ENCODE measurements around the gene ISM2. TPM values are rescaled to one million over a fixed set of nuclear protein-coding genes. Genes with fewer than 3 reads are reported as not detected.

The ISM2 gene
- total and polyA plus RNA-seq, 10 of the 15 experiments (the other 5 are each of a cell fraction or from before 2014, with no cell fraction given), result 0.03 TPM; not detected in 9

DNA sequence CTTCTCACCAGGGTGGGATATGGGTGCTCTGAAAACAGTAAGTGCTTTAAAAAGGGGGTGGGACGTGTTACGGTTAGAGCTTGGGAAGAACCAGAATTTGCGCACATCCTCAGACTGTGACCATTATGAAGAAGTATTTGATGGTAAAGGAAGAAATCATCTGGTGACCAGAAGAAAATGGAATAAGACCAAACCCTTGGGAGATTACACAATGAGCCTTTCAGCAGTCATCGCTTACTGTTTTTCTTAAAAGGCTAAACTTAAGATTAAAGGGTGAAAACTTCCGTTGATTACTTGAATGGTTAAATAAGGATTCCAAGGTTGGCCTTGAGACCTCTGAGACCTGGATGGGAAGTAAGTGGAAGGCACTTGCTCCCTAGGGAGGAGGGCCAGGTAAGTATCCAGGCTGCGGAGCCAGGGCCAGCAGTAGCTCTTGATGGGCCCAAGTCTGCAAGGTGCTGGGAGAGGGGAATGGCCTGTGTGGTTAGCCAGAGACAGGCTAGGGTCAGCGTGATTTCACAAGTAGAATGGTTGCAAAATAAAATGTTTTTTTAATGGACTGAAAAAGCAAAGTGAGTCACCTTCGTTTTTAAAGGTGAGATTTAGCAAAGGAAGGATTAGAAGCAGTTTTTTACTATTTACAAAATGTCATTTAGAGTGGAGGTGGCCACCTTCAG, 13.0 kb upstream of the ISM2 start:
- H3K27ac ChIP-seq (ENCODE audit: control insufficient read depth, insufficient read depth), result no peak overlapping the region
- no peaks in the 10 kb centered on the region for H4K20me1 ChIP-seq (ENCODE audit: control insufficient read depth, insufficient read depth)
- DNase-seq (ENCODE audit: low read depth, low spot score) (no peak), FAIRE-seq (no peak), ATAC-seq (no peak)
- ChIA-PET RAD21 (ENCODE audit: unreplicated experiment) (no interaction called here), CTCF (no interaction called here), POLR2A (no interaction called here), SMC1A (ENCODE audit: uncharacterized antibody, unreplicated experiment) (no interaction called here)
- no peak overlapping the region for H2AFZ ChIP-seq (ENCODE audit: control insufficient read depth, low read depth, low read length)
- no peak overlapping the region for H3K4me3 ChIP-seq
- in situ Hi-C loops (cut with MboI), result no loop called here
- TF ChIP-seq, protein P1, sequence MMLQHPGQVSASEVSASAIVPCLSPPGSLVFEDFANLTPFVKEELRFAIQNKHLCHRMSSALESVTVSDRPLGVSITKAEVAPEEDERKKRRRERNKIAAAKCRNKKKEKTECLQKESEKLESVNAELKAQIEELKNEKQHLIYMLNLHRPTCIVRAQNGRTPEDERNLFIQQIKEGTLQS (IDR thresholded peaks at IDR 0.05; ENCODE audit: borderline replicate concordance, extremely low read depth, low read depth, low read length), result no peak
- TF ChIP-seq SP1 (IDR thresholded peaks at IDR 0.05; ENCODE audit: low read depth, low read length), result no peak
- TF ChIP-seq BMI1 (IDR thresholded peaks at IDR 0.05; ENCODE audit: borderline replicate concordance), result no peak
- TF ChIP-seq ESRRA (IDR thresholded peaks at IDR 0.05; ENCODE audit: low read length), result no peak
- TF ChIP-seq KDM1A (IDR thresholded peaks at IDR 0.05; ENCODE audit: borderline replicate concordance), result no peak
- TF ChIP-seq, protein P2, sequence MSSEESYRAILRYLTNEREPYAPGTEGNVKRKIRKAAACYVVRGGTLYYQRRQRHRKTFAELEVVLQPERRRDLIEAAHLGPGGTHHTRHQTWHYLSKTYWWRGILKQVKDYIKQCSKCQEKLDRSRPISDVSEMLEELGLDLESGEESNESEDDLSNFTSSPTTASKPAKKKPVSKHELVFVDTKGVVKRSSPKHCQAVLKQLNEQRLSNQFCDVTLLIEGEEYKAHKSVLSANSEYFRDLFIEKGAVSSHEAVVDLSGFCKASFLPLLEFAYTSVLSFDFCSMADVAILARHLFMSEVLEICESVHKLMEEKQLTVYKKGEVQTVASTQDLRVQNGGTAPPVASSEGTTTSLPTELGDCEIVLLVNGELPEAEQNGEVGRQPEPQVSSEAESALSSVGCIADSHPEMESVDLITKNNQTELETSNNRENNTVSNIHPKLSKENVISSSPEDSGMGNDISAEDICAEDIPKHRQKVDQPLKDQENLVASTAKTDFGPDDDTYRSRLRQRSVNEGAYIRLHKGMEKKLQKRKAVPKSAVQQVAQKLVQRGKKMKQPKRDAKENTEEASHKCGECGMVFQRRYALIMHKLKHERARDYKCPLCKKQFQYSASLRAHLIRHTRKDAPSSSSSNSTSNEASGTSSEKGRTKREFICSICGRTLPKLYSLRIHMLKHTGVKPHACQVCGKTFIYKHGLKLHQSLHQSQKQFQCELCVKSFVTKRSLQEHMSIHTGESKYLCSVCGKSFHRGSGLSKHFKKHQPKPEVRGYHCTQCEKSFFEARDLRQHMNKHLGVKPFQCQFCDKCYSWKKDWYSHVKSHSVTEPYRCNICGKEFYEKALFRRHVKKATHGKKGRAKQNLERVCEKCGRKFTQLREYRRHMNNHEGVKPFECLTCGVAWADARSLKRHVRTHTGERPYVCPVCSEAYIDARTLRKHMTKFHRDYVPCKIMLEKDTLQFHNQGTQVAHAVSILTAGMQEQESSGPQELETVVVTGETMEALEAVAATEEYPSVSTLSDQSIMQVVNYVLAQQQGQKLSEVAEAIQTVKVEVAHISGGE (CRISPR knock-in tag; IDR thresholded peaks at IDR 0.05), result no peak
- TF ChIP-seq BRCA1 (IDR thresholded peaks at IDR 0.05; ENCODE audit: low read depth, low read length), result no peak
- TF ChIP-seq, protein P3, sequence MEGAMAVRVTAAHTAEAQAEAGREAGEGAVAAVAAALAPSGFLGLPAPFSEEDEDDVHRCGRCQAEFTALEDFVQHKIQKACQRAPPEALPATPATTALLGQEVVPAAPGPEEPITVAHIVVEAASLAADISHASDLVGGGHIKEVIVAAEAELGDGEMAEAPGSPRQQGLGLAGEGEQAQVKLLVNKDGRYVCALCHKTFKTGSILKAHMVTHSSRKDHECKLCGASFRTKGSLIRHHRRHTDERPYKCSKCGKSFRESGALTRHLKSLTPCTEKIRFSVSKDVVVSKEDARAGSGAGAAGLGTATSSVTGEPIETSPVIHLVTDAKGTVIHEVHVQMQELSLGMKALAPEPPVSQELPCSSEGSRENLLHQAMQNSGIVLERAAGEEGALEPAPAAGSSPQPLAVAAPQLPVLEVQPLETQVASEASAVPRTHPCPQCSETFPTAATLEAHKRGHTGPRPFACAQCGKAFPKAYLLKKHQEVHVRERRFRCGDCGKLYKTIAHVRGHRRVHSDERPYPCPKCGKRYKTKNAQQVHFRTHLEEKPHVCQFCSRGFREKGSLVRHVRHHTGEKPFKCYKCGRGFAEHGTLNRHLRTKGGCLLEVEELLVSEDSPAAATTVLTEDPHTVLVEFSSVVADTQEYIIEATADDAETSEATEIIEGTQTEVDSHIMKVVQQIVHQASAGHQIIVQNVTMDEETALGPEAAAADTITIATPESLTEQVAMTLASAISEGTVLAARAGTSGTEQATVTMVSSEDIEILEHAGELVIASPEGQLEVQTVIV (IDR thresholded peaks at IDR 0.05; ENCODE audit: borderline replicate concordance, partially characterized antibody), result no peak
- no peak for TF ChIP-seq SIN3A (IDR thresholded peaks at IDR 0.05; ENCODE audit: low read depth, low read length)
- no peak for TF ChIP-seq RELA (IDR thresholded peaks at IDR 0.05; ENCODE audit: borderline replicate concordance, partially characterized antibody)
- TF ChIP-seq SUPT20H (IDR thresholded peaks at IDR 0.05; ENCODE audit: borderline replicate concordance, control insufficient read depth, low read depth, low read length), result no peak
- no peak for TF ChIP-seq GABPA (IDR thresholded peaks at IDR 0.05; ENCODE audit: low read depth)
- TF ChIP-seq MTA2 (IDR thresholded peaks at IDR 0.05; ENCODE audit: low read depth), result no peak
- no peak for TF ChIP-seq KLF5 (IDR thresholded peaks at IDR 0.05; ENCODE audit: partially characterized antibody)
- no peak overlapping the region for H3K9ac ChIP-seq (ENCODE audit: control insufficient read depth, insufficient read depth, low read length)
- H3K9me3 ChIP-seq (replicated peaks; ENCODE audit: control insufficient read depth, insufficient read depth, low read length), result no peaks in the 10 kb centered on the region
- no TSS peak for BruUV-seq (replicated peaks)
- H3K36me3 ChIP-seq (ENCODE audit: control insufficient read depth in 2 of 2, insufficient read depth in 2 of 2, low read length in 1 of 2), result peaks cover 3 to 10% of the 10 kb centered on the region in 2 experiments; a peak in 2 of 4 replicates
- no peaks in the 10 kb centered on the region for H3K4me1 ChIP-seq (ENCODE audit: control insufficient read depth, insufficient read depth, low read length)
- no peaks in the 10 kb centered on the region for H3K27me3 ChIP-seq (replicated peaks in 1 of 2; ENCODE audit: control insufficient read depth in 2 of 2, insufficient read depth in 2 of 2, low read length in 1 of 2)
- intact Hi-C loops (cut with micrococcal nuclease; ENCODE audit: unreplicated experiment), result no loop called here
- no peaks in the 10 kb centered on the region for H3K79me2 ChIP-seq (ENCODE audit: control insufficient read depth, insufficient read depth, low read length)
- 84% methylated on average over 8 of the region's 8 CpGs for WGBS (ENCODE audit: insufficient coverage, insufficient replicate concordance, low lambda C conversion rate, missing lambda C conversion rate)
- H3K4me2 ChIP-seq (ENCODE audit: control insufficient read depth, insufficient read depth), result no peak overlapping the region
